SKM-1 treated with dmso at 0.1 percent for 144 hours (cell line): Measurements from ENCODE around the gene LRP5.
"Not testable (repeated sequence)": the region's sequence is repeated elsewhere in the genome, so short reads cannot be mapped to it uniquely, and the experiment has no call there.

ENCODE experiments used
- DNase-seq: peaks from one replicate; lab custom pipeline; 2025; ENCODE audit not compliant: unreplicated experiment; lab: John Stamatoyannopoulos, UW

The LRP5 gene

GRCh38 chr11:68414496-68415221, 102.3 kb downstream of the LRP5 start:
- no peak for DNase-seq

GRCh38 chr11:68416070-68416578, 103.7 kb downstream of the LRP5 start:
- no peak for DNase-seq

- DNase-seq, result no peak
Measured at GRCh38 chr11:68418648-68419047, 106.3 kb downstream of the LRP5 start.

GRCh38 chr11:68420171-68420570, 107.8 kb downstream of the LRP5 start:
- no peak for DNase-seq

- DNase-seq, result no peak
Measured at GRCh38 chr11:68423481-68423880, 111.1 kb downstream of the LRP5 start.

- DNase-seq, result no peak
Measured at GRCh38 chr11:68424101-68424632, 111.8 kb downstream of the LRP5 start.

- DNase-seq, result no peak
Measured at GRCh38 chr11:68424981-68425865, 112.8 kb downstream of the LRP5 start.

GRCh38 chr11:68425866-68426380, 113.5 kb downstream of the LRP5 start:
- no peak for DNase-seq

GRCh38 chr11:68429661-68430060, 117.3 kb downstream of the LRP5 start:
- no peak for DNase-seq

- no peak for DNase-seq
Measured at GRCh38 chr11:68430384-68430783, 118.0 kb downstream of the LRP5 start.

GRCh38 chr11:68430801-68431200, 118.4 kb downstream of the LRP5 start:
- DNase-seq, result no peak

- no peak for DNase-seq
Measured at GRCh38 chr11:68431984-68432645, 119.7 kb downstream of the LRP5 start.

- DNase-seq, result no peak
Measured at GRCh38 chr11:68432874-68433273, 120.5 kb downstream of the LRP5 start.

- DNase-seq, result no peak
Measured at GRCh38 chr11:68433541-68433940, 121.2 kb downstream of the LRP5 start.

- not testable (repeated sequence) for DNase-seq
Measured at GRCh38 chr11:68434159-68434558, 121.8 kb downstream of the LRP5 start.

- DNase-seq, result no peak
Measured at GRCh38 chr11:68436162-68436888, 123.9 kb downstream of the LRP5 start.

- no peak for DNase-seq
Measured at GRCh38 chr11:68436985-68437926, 124.9 kb downstream of the LRP5 start.

GRCh38 chr11:68437927-68438657, 125.7 kb downstream of the LRP5 start:
- DNase-seq, result no peak
